Breast epithelium (tissue), 3 donors: Measurements from ENCODE around the gene ACP7.

Experiments used
- POLR2AphosphoS5 ChIP-seq, 3 donors: sonication (generic); formaldehyde crosslinking; IDR thresholded peaks; one replicate each; pipeline ENCODE4 v1.6.1; 2017; ENCODE audit warnings: antibody characterized with exemption in 3 of 3
- TF ChIP-seq, protein P1 (sequence below), 3 donors: fragments of 450-650 bp; IDR thresholded peaks; one replicate each; pipeline ENCODE4 v1.5.1; 2016 to 2017; ENCODE audit warnings: antibody characterized with exemption in 3 of 3, mild to moderate bottlenecking in 3 of 3, moderate library complexity in 3 of 3

DNA sequence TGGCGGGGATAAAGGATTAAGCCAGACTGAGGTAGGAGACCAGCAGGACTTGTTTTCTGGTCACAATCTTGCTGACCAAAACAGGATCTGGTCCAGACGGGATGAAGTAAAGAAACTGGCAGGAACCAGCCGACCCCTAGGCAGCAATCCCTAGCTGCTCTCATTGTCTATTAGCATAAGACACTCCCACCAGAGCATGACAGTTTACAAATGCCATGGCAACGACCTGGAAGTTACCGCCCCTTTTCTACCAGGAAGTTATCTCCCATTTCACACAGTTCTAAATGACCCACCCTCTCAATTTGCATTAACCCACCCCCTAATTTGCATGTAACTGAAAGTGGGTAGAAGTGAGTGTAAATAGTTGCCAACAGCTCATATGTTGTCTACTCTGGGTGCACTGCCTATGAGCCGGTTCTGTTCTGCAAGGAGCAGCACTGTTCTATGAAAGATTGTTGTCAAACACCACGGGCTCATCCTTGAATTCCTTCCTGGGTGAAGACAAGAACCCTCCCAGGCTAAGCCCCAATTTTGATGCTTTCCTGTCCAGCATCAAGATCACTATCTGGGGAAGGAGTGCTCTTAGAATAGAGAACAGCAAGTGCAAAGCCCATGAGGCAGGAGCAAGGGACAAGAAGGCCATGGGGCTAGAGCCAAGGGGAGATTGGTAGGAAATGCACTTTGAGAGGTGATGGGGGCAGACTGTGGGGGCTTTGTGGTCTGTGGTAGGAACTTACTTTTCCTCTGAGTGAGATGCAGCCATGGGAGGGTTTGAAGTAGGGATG, 37.9 kb upstream of the ACP7 start:
- TF ChIP-seq POLR2AphosphoS5 (IDR thresholded peaks at IDR 0.05), result no peak
- TF ChIP-seq, protein P1, sequence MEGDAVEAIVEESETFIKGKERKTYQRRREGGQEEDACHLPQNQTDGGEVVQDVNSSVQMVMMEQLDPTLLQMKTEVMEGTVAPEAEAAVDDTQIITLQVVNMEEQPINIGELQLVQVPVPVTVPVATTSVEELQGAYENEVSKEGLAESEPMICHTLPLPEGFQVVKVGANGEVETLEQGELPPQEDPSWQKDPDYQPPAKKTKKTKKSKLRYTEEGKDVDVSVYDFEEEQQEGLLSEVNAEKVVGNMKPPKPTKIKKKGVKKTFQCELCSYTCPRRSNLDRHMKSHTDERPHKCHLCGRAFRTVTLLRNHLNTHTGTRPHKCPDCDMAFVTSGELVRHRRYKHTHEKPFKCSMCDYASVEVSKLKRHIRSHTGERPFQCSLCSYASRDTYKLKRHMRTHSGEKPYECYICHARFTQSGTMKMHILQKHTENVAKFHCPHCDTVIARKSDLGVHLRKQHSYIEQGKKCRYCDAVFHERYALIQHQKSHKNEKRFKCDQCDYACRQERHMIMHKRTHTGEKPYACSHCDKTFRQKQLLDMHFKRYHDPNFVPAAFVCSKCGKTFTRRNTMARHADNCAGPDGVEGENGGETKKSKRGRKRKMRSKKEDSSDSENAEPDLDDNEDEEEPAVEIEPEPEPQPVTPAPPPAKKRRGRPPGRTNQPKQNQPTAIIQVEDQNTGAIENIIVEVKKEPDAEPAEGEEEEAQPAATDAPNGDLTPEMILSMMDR (IDR thresholded peaks at IDR 0.05), result no peak
